Cardiac fibroblast (primary cell): ENCODE data around the gene SCMH1.

Experiments
- DNase-seq, 2 donors: peaks; one replicate each; pipeline versions ENCODE4 v3.0.0 to v3.0.0-alpha.2; 2010; ENCODE audit warnings: low read depth in 2 of 2
- H3K4me3 ChIP-seq, 2 donors: replicated peaks in 1 of 2; 1 replicate in 1 of 2; 2 replicates in 1 of 2; pipeline ENCODE4 v1.5.1; 2011; ENCODE audit warnings: low read depth in 2 of 2, low read length in 2 of 2, mild to moderate bottlenecking in 2 of 2, moderate library complexity in 1 of 2
- TF ChIP-seq, protein P1 (sequence below): IDR thresholded peaks from one replicate; pipeline ENCODE4 v1.5.1; 2011; ENCODE audit warnings: low read depth, mild to moderate bottlenecking, low read length, inconsistent platforms

The SCMH1 gene

DNA sequence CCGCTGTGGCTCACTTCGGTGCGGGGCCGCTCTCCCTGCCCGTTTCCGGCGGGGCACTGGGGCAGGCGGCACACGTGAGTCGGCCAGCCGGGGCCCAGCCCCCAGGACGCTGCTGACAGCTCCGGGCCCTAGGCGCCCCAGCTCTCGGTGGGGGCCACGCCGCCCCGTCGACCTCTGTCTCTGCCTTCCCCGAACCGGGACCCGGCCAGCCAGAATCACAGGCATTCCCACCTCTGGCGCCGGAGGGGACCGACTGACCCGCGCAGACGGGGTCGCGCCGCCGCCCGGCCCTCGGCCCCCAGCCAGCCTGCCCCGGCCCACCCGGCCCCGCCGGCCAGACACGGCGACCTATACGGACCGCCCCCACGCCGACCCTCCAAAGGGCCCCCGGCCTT, 755 bp downstream of the SCMH1 start:
- TF ChIP-seq, protein P1, sequence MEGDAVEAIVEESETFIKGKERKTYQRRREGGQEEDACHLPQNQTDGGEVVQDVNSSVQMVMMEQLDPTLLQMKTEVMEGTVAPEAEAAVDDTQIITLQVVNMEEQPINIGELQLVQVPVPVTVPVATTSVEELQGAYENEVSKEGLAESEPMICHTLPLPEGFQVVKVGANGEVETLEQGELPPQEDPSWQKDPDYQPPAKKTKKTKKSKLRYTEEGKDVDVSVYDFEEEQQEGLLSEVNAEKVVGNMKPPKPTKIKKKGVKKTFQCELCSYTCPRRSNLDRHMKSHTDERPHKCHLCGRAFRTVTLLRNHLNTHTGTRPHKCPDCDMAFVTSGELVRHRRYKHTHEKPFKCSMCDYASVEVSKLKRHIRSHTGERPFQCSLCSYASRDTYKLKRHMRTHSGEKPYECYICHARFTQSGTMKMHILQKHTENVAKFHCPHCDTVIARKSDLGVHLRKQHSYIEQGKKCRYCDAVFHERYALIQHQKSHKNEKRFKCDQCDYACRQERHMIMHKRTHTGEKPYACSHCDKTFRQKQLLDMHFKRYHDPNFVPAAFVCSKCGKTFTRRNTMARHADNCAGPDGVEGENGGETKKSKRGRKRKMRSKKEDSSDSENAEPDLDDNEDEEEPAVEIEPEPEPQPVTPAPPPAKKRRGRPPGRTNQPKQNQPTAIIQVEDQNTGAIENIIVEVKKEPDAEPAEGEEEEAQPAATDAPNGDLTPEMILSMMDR: no peak
- DNase-seq: peak; percentile 36 to 49
- H3K4me3 ChIP-seq: peak overlapping the region; percentile 46 to 66

DNA sequence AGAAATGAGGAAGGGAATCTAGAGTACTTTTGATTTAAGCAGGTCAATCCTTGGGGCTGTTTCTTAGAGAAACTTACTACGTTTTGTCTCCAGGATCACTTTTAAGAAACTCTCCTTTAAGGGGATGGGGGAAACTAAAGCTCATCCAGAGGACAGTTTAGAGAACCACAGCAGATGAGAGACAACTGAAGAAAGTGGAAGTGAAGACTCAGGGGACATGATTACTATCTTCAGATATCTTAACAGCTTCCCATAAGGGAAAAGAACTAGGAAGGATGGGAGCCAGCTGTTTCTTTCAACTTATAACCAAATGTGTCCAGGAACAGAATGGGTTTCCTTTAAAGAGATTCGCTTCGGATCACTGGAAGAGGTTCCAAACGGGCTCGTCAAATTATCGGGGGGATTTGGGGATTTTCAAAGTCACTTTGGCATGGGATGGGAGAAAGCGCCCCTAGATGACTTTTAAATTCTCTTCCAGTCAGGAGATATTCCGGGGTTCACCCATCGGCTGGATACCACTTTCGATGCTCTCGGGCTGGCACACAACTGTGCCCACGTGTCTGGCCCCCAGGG, 1.2 kb downstream of the SCMH1 start:
- TF ChIP-seq, protein P1: no peak
- peak overlapping the region; percentile 46 to 66 for H3K4me3 ChIP-seq
- peak; percentile 23 to 36 for DNase-seq

DNA sequence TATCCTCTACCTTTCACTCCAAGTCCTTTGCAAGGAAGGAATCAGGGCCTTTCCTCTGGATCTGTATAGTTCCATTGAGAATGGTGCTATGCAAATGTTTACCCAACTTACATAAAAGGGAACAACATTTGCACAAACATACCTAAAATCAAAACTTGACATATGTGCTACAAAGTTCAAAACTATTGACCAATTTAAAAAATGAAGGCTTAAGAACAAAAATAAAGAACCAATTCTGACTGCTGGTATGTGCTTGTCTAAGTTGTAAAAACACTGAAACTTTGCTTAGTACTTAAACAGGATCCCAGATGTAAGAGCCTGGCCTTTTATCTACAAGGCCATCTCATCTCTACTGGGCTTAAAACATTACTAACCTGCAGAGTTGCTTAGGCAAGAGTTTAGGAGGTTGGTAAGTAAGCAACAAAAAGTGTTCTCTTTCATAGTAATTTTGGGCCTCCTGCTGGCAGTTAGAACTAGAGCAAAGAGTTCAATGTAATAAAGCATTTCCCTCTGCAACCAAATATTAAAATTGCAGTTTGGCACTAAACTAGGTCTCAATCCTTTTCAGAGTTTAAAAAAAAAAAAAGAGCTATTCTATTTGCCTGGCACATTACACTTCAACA, 2.0 kb downstream of the SCMH1 start:
- no peak overlapping the region for H3K4me3 ChIP-seq
- TF ChIP-seq, protein P1: peak; percentile 51
- peak; percentile 75 to 76 for DNase-seq

DNA sequence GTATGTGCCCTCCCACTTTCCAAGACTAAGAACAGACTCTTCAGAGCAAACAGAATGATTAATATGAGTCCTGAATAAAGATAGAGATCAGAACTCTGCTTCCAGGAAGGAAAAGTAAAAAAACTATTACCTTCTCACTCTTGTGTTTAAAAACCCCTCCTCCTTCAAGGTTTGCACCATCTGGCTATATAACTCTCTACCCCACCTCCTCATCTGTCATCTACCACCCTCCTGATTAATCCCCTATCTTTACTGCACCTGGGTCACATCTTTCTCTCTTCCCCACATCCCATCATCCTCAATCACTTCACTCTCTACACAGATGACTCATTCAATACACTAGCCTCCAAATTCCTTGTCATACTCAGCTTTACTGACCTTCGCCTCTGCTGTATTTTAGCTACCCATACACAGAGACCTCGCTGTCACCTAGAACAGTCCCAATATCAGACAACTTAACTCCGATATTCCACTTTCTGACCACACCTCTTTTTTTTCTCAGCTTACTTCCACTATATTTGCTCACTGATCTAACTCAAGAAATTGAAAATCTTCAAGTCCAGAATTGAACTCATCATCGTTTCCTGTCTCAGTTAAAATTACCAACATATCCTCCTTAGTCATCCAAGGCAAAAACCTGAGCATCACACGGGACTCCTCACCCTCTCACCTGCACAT, 3.7 kb downstream of the SCMH1 start:
- TF ChIP-seq, protein P1: no peak
- no peak overlapping the region for H3K4me3 ChIP-seq
- peak in 1 of 2 donors; percentile 46 for DNase-seq

DNA sequence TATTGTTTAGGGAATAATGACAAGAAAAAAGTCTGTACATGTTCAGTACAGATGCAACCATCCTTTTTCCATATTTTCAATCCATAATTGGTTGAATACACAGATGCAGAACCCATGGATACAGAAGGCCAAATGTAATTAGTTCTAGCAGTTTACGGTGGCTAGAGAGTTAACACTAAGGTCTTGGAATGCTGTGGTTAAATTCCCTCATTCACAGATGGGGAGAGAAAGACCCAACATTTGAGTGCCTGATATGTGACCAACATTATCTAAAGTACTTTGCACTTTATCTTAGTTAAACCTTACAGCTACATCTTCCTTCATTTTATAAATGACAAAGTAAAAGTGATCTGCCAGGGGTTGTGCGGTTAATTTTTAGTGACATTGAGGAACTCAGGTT, 5.3 kb downstream of the SCMH1 start:
- TF ChIP-seq, protein P1: no peak
- no peak overlapping the region for H3K4me3 ChIP-seq
- no peak for DNase-seq

DNA sequence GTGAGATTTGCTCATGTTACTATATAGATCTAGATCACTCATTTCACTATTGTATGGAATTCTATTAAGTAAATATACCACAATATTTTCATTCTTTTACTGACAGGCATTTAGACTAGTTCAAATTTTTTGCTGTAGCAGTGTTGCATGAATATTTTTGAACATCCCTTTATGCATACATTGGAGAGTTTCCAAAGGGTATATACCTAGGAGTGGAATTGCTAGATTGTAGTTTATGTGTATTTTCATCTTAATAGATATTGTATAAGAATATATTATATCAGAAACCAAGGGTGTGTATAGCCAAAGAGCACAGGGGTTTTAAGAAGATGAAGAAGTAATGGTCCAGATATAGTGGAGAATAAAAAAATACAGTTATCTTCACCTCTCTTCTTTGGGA, 6.2 kb downstream of the SCMH1 start:
- no peak for DNase-seq
- TF ChIP-seq, protein P1: no peak
- H3K4me3 ChIP-seq: no peak overlapping the region
